Immature natural killer cell (primary cell): ENCODE measurements around the gene HOPX. TPM values are rescaled to one million over a fixed set of nuclear protein-coding genes. Genes with fewer than 3 reads are reported as not detected.
"Not testable (repeated sequence)": the region's sequence is repeated elsewhere in the genome, so short reads cannot be mapped to it uniquely, and the experiment has no call there.

Experiments
- DNase-seq, 3 donors: peaks; one replicate each; pipeline ENCODE4 v3.0.0; 2022; ENCODE audit warnings: mixed read lengths in 1 of 3
- H3K27ac Mint-ChIP-seq, 6 donors: one replicate each; pipeline ENCODE4 v1.8.0; 2020; ENCODE audit warnings: mixed read lengths in 6 of 6, mild to moderate bottlenecking in 5 of 6, inconsistent platforms in 4 of 6, moderate library complexity in 3 of 6
- H3K27me3 Mint-ChIP-seq, 3 donors: one replicate each; pipeline ENCODE4 v1.8.0; 2020 to 2021; ENCODE audit warnings: low read depth in 3 of 3, mild to moderate bottlenecking in 3 of 3, mixed read lengths in 3 of 3, moderate library complexity in 3 of 3, inconsistent platforms in 1 of 3
- H3K36me3 Mint-ChIP-seq, 3 donors: one replicate each; pipeline ENCODE4 v1.8.0; 2020; ENCODE audit warnings: mixed read lengths in 3 of 3, inconsistent platforms in 2 of 3, mild to moderate bottlenecking in 2 of 3
- H3K4me1 Mint-ChIP-seq, 2 donors: one replicate each; pipeline ENCODE4 v1.8.0; 2020; ENCODE audit warnings: inconsistent platforms in 2 of 2, mild to moderate bottlenecking in 2 of 2, mixed read lengths in 2 of 2, moderate library complexity in 1 of 2
- H3K4me3 Mint-ChIP-seq, 5 donors: one replicate each; pipeline ENCODE4 v1.8.0; 2020; ENCODE audit warnings: mild to moderate bottlenecking in 5 of 5, mixed read lengths in 5 of 5, inconsistent platforms in 3 of 5, moderate library complexity in 3 of 5
- H3K9me3 Mint-ChIP-seq, 6 donors: one replicate each; pipeline ENCODE4 v1.8.0; 2020; ENCODE audit warnings: mild to moderate bottlenecking in 6 of 6, mixed read lengths in 6 of 6, inconsistent platforms in 4 of 6, moderate library complexity in 3 of 6
- polyA plus RNA-seq, 3 donors: library from polyadenylated mRNA; unstranded; fragments of 300-500 nt; fragmentation: Illumina TruSeq; gene quantifications; one replicate each; pipeline ENCODE4 v1.2.3, GENCODE V29; 2021

The HOPX gene
- polyA plus RNA-seq, 3 donors from 2014 or later = 1,315 to 2,032 (median 1,652) TPM

- no peak overlapping the region for H3K4me3 Mint-ChIP-seq
- H3K27ac Mint-ChIP-seq = peak overlapping the region; percentile 32 to 97 (median 80)
- peaks cover 51 to 82% of the 10 kb centered on the region in 2 donors for H3K4me1 Mint-ChIP-seq
- H3K36me3 Mint-ChIP-seq = peaks cover 21 to 46% (median 23%) of the 10 kb centered on the region in 3 donors
- H3K27me3 Mint-ChIP-seq = peaks cover 6 to 13% (median 8%) of the 10 kb centered on the region in 3 donors
- DNase-seq = no peak
- H3K9me3 Mint-ChIP-seq = peaks cover 0 to 8% (median 1%) of the 10 kb centered on the region in 6 donors
These were observed 34.8 kb downstream of the HOPX start for GRCh38 chr4:56646341-56646740.

DNA sequence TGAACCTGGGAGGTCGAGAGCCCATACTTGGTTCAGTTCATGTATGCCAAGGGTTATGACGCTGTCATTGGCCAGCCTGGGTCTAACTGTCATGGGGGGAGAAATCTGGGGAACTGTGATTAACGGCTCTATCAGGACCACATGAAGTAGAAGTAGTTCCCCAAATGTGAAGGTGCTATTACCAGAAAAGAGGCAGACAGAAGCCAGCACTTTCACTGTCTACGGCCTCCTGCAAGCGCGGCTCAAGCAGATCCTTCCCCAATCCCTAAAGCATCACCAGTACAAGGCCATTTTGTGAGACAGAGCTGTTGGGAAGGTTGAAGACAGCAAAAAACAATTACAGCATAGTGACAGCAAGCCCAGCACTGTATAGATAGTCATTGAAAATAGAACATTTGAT lies 37.5 kb downstream of the HOPX start:
- Mint-ChIP-seq H3K4me3 (no peak overlapping the region), H3K4me1 (peaks cover 44 to 81% of the 10 kb centered on the region in 2 donors), H3K27me3 (peaks cover 1 to 8% (median 3%) of the 10 kb centered on the region in 3 donors), H3K9me3 (peaks cover 0 to 8% (median 1%) of the 10 kb centered on the region in 6 donors), H3K27ac (peak overlapping the region in 1 of 6 donors; percentile 47), H3K36me3 (peaks cover 13 to 24% (median 23%) of the 10 kb centered on the region in 3 donors)
- DNase-seq = no peak

- peaks cover 31 to 61% of the 10 kb centered on the region in 2 donors for H3K4me1 Mint-ChIP-seq
- H3K36me3 Mint-ChIP-seq = peaks cover 8% of the 10 kb centered on the region in 3 donors
- peak overlapping the region; percentile 29 to 78 (median 51) for H3K27ac Mint-ChIP-seq
- H3K27me3 Mint-ChIP-seq = peaks cover 0 to 4% (median 0%) of the 10 kb centered on the region in 3 donors
- DNase-seq = no peak
- peaks cover 0 to 8% (median 1%) of the 10 kb centered on the region in 6 donors for H3K9me3 Mint-ChIP-seq
- H3K4me3 Mint-ChIP-seq = peak overlapping the region in 3 of 5 donors; percentile 33 to 60 (median 51)
These were observed 39.5 kb downstream of the HOPX start for GRCh38 chr4:56641494-56642051.

- Mint-ChIP-seq H3K4me3 (peak overlapping the region; percentile 4 to 76 (median 68)), H3K4me1 (peaks cover 25 to 54% of the 10 kb centered on the region in 2 donors), H3K9me3 (peaks cover 0 to 1% (median 0%) of the 10 kb centered on the region in 6 donors), H3K27me3 (peaks cover 0 to 4% (median 0%) of the 10 kb centered on the region in 3 donors), H3K36me3 (peaks cover under 1% of the 10 kb centered on the region in 3 donors), H3K27ac (peak overlapping the region; percentile 52 to 93 (median 88))
- no peak for DNase-seq
These were observed 40.2 kb downstream of the HOPX start for GRCh38 chr4:56640621-56641493.

GRCh38 chr4:56637791-56638190 lies 43.3 kb downstream of the HOPX start:
- H3K36me3 Mint-ChIP-seq = peaks cover 0 to 4% (median 1%) of the 10 kb centered on the region in 3 donors
- H3K4me1 Mint-ChIP-seq = peaks cover 23 to 40% of the 10 kb centered on the region in 2 donors
- DNase-seq = no peak
- H3K27ac Mint-ChIP-seq = peak overlapping the region in 1 of 6 donors; percentile 32
- H3K4me3 Mint-ChIP-seq = no peak overlapping the region
- H3K27me3 Mint-ChIP-seq = peaks cover 0 to 4% (median 0%) of the 10 kb centered on the region in 3 donors
- peaks cover 0 to 2% (median 0%) of the 10 kb centered on the region in 6 donors for H3K9me3 Mint-ChIP-seq

DNA sequence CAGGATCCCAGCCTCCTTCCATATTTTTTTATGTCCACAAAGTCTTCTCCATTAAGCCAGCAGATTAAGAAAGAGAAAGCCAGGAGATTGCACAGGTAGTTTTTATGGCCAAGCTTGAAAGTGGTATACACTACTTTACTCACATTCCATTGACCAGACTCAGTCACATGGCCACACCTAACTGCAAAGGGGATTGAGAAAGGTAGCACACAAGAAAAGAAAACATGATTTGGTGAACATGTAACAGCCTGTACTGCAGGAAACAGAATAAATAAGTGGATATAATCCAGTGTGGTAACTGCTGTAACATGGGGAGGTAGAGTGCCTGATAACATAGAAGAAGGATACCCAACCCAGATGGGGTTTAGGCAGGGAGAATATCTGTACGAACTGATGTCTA lies 43.9 kb downstream of the HOPX start:
- H3K27ac Mint-ChIP-seq = no peak overlapping the region
- H3K27me3 Mint-ChIP-seq = peaks cover 0 to 5% (median 0%) of the 10 kb centered on the region in 3 donors
- H3K4me1 Mint-ChIP-seq = peaks cover 23 to 39% of the 10 kb centered on the region in 2 donors
- H3K9me3 Mint-ChIP-seq = peaks cover 0 to 2% (median 0%) of the 10 kb centered on the region in 6 donors
- H3K4me3 Mint-ChIP-seq = no peak overlapping the region
- H3K36me3 Mint-ChIP-seq = peaks cover 0 to 4% (median 3%) of the 10 kb centered on the region in 3 donors
- no peak for DNase-seq

- peaks cover 7 to 18% of the 10 kb centered on the region in 2 donors for H3K4me1 Mint-ChIP-seq
- H3K4me3 Mint-ChIP-seq, H3K36me3 Mint-ChIP-seq, H3K27ac Mint-ChIP-seq, DNase-seq, H3K9me3 Mint-ChIP-seq, H3K27me3 Mint-ChIP-seq: not testable (repeated sequence)
These were observed 46.1 kb downstream of the HOPX start for GRCh38 chr4:56634954-56635353.

GRCh38 chr4:56633486-56633885 lies 47.6 kb downstream of the HOPX start:
- no peak for DNase-seq
- H3K27ac Mint-ChIP-seq = no peak overlapping the region
- no peak overlapping the region for H3K4me3 Mint-ChIP-seq
- H3K27me3 Mint-ChIP-seq = peaks cover 0 to 1% (median 0%) of the 10 kb centered on the region in 3 donors
- H3K36me3 Mint-ChIP-seq = peaks cover 0 to 4% (median 3%) of the 10 kb centered on the region in 3 donors
- H3K9me3 Mint-ChIP-seq = peaks cover 0 to 2% (median 0%) of the 10 kb centered on the region in 6 donors
- H3K4me1 Mint-ChIP-seq = peaks cover 0 to 6% of the 10 kb centered on the region in 2 donors

- H3K9me3 Mint-ChIP-seq = peaks cover 0 to 2% (median 0%) of the 10 kb centered on the region in 6 donors
These were observed 50.0 kb downstream of the HOPX start for GRCh38 chr4:56630876-56631666.

GRCh38 chr4:56628592-56628991 lies 52.5 kb downstream of the HOPX start:
- Mint-ChIP-seq H3K27me3 (peaks cover 3 to 6% (median 5%) of the 10 kb centered on the region in 3 donors), H3K4me3 (no peak overlapping the region), H3K4me1 (peaks cover 9 to 23% of the 10 kb centered on the region in 2 donors), H3K27ac (no peak overlapping the region), H3K9me3 (peaks cover 0 to 4% (median 2%) of the 10 kb centered on the region in 6 donors), H3K36me3 (peaks cover 8 to 10% (median 9%) of the 10 kb centered on the region in 3 donors)
- DNase-seq = no peak

More at GRCh38 chr4:56630876-56631666, 50.0 kb downstream of the HOPX start:
- Mint-ChIP-seq H3K4me3 (no peak overlapping the region), H3K27ac (no peak overlapping the region), H3K4me1 (peaks cover 9 to 28% of the 10 kb centered on the region in 2 donors), H3K27me3 (peaks cover 1 to 5% (median 3%) of the 10 kb centered on the region in 3 donors), H3K36me3 (peaks cover 3 to 8% (median 4%) of the 10 kb centered on the region in 3 donors)
- DNase-seq = no peak

GRCh38 chr4:56627985-56628384 lies 53.1 kb downstream of the HOPX start:
- H3K27me3 Mint-ChIP-seq = peaks cover 3 to 6% (median 5%) of the 10 kb centered on the region in 3 donors
- H3K27ac Mint-ChIP-seq = no peak overlapping the region
- peaks cover 8 to 10% (median 9%) of the 10 kb centered on the region in 3 donors for H3K36me3 Mint-ChIP-seq

GRCh38 chr4:56627375-56627774 lies 53.7 kb downstream of the HOPX start:
- H3K4me3 Mint-ChIP-seq = peak overlapping the region in 1 of 5 donors; percentile 15
- no peak for DNase-seq
- peaks cover 0 to 4% (median 2%) of the 10 kb centered on the region in 6 donors for H3K9me3 Mint-ChIP-seq
- H3K27ac Mint-ChIP-seq = peak overlapping the region in 2 of 6 donors; percentile 6 to 53
- peaks cover 5 to 10% (median 9%) of the 10 kb centered on the region in 3 donors for H3K36me3 Mint-ChIP-seq
- H3K4me1 Mint-ChIP-seq = peaks cover 9 to 23% of the 10 kb centered on the region in 2 donors
- H3K27me3 Mint-ChIP-seq = peaks cover 5 to 6% (median 6%) of the 10 kb centered on the region in 3 donors

More at GRCh38 chr4:56627985-56628384, 53.1 kb downstream of the HOPX start:
- no peak overlapping the region for H3K4me3 Mint-ChIP-seq
- peaks cover 9 to 23% of the 10 kb centered on the region in 2 donors for H3K4me1 Mint-ChIP-seq
- peaks cover 0 to 4% (median 2%) of the 10 kb centered on the region in 6 donors for H3K9me3 Mint-ChIP-seq
- no peak for DNase-seq

DNA sequence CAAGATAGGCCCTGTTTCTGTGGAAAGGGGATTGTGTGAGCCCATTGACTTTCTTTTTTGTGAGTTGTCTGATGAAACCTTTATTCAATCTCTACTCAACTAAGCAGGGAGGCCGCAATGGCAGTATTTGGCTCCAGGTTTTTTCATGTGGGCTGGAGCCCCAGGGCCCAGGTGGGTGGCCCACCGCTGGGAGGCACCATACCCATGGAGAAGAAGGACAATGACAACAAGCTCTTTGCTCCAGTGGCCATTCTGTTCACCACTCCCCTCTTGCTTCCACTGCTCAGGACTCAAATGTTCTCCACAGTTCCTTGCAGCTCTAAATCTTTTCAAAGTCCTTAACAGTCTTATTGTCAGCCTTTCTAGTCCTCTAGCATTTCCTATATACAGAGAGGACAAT lies 54.1 kb downstream of the HOPX start:
- Mint-ChIP-seq H3K36me3 (peaks cover 5 to 10% (median 9%) of the 10 kb centered on the region in 3 donors), H3K9me3 (peaks cover 0 to 4% (median 2%) of the 10 kb centered on the region in 6 donors), H3K27ac (peak overlapping the region in 2 of 6 donors; percentile 6 to 53), H3K4me3 (peak overlapping the region in 1 of 5 donors; percentile 15), H3K4me1 (peaks cover 9 to 23% of the 10 kb centered on the region in 2 donors), H3K27me3 (peaks cover 5 to 6% (median 5%) of the 10 kb centered on the region in 3 donors)
- DNase-seq = no peak
